Measurements from ENCODE around the gene FAM3C. TPM values are rescaled to one million over a fixed set of nuclear protein-coding genes. Genes with fewer than 3 reads are reported as not detected.
A peak's percentile ranks its signal among the peaks of the same experiment; 100 is the strongest.

FAM3C gene
- total and polyA plus RNA-seq, 5 experiments from 2014 or later: 8.9 to 20.6 (median 12.4) TPM

DNA sequence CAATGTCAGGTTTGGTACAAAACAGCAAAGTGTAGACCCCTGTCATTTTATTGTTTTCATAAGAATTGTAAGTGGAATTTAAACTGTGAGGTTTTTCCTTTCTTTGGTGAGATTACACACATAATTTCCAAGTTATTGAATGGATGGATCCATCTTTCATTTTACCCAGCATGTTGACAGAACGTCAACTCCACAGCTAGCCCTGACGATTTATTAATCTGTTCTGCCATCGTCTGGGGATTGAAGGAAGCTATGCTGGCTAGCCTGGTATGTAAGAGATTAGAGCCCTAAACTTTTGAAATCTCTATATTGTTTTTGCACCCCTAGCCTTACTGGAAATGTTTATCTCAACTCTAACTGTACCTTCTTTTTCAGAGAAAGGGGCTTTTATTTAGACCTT lies 58.7 kb downstream of the FAM3C start:
- POLR2A ChIA-PET: no interaction called here
- H3K36me3 Mint-ChIP-seq: peaks cover 0 to 6% (median 5%) of the 10 kb centered on the region in 3 donors

DNA sequence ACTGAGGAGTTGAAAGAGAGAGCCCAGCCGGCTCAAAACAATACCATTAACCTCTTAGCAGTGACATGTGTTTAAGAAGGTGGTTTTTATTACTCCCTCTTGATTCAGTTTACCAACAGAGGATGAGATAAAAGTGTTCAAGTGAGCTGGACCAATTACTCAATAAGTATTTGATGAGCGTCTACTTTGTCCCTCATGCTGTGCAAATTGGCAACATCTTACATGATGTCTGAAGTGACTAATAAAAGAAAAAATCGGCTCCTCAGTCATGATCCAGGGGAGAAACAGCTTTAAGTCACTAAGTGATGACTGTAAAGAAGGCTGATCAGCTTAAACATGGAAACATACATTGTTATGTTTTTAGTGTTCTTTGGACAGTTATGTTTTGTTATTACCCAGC lies 59.5 kb downstream of the FAM3C start:
- ATAC-seq (no peak), DNase-seq (no peak)
- Mint-ChIP-seq H3K27me3 (peaks cover 2 to 20% (median 10%) of the 10 kb centered on the region in 5 donors), H3K27ac (no peak overlapping the region), H3K9me3 (no peaks in the 10 kb centered on the region), H3K4me1 (peaks cover 0 to 4% (median 0%) of the 10 kb centered on the region in 4 donors), H3K36me3 (peaks cover 0 to 3% (median 3%) of the 10 kb centered on the region in 3 donors), H3K4me3 (no peak overlapping the region)
- POLR2A ChIA-PET: no interaction called here

More for the DNA sequence above, 58.7 kb downstream of the FAM3C start:
- Mint-ChIP-seq H3K27ac (no peak overlapping the region), H3K4me3 (no peak overlapping the region), H3K9me3 (no peaks in the 10 kb centered on the region), H3K27me3 (peaks cover 0 to 15% (median 7%) of the 10 kb centered on the region in 5 donors), H3K4me1 (peaks cover 0 to 4% (median 0%) of the 10 kb centered on the region in 4 donors)
- DNase-seq (no peak), ATAC-seq (no peak)

GRCh38 chr7:121334875-121335648 lies 61.0 kb downstream of the FAM3C start:
- Mint-ChIP-seq H3K27ac (no peak overlapping the region), H3K4me3 (no peak overlapping the region), H3K36me3 (peaks cover 0 to 3% (median 3%) of the 10 kb centered on the region in 3 donors), H3K27me3 (peaks cover 7 to 30% (median 20%) of the 10 kb centered on the region in 5 donors), H3K9me3 (no peaks in the 10 kb centered on the region), H3K4me1 (peaks cover 0 to 9% (median 2%) of the 10 kb centered on the region in 4 donors)
- POLR2A ChIA-PET: no interaction called here
- no peak for DNase-seq
- ATAC-seq: no peak

- no peak for DNase-seq
- Mint-ChIP-seq H3K27me3 (peaks cover 7 to 37% (median 27%) of the 10 kb centered on the region in 5 donors), H3K27ac (no peak overlapping the region), H3K9me3 (no peaks in the 10 kb centered on the region), H3K4me3 (no peak overlapping the region), H3K4me1 (peaks cover 0 to 13% (median 7%) of the 10 kb centered on the region in 4 donors), H3K36me3 (peaks cover 0 to 3% (median 3%) of the 10 kb centered on the region in 3 donors)
- ATAC-seq: no peak
- POLR2A ChIA-PET: no interaction called here
Measured at GRCh38 chr7:121334376-121334775, 61.7 kb downstream of the FAM3C start.

DNA sequence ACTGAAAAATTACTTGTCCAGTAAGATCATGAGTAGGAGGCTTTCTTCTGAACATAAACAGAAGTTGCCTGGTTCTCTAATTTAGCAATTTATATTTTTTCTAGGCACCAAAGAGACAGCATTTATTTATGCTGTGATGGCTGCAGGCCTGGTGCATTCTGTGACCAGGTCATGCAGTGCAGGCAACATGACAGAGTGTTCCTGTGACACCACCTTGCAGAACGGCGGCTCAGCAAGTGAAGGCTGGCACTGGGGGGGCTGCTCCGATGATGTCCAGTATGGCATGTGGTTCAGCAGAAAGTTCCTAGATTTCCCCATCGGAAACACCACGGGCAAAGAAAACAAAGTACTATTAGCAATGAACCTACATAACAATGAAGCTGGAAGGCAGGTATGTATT lies 64.5 kb downstream of the FAM3C start:
- Mint-ChIP-seq H3K27ac (no peak overlapping the region), H3K4me3 (peak overlapping the region in 1 of 10 donors; percentile 2), H3K27me3 (peaks cover 26 to 65% (median 53%) of the 10 kb centered on the region in 5 donors)

DNA sequence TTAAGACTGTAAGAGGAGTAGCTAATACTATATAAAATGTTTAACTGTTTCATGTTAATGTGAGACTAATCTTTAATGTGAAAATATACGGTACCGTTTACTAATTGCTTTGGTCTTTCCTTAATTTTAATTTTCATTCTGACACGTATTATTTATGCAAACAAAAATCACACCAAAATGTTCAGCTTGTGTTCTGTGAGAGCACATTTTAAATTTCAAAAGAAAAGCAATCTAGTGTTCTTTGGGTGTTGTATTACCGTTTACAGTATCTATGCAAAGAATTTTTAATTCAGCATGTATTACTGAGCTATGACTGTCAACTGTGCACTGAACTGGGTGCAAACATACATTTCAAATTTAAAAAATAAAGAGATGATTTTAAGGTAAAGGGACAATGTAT lies 65.1 kb downstream of the FAM3C start:
- Mint-ChIP-seq H3K4me1 (peaks cover 4 to 22% (median 16%) of the 10 kb centered on the region in 4 donors), H3K27me3 (peaks cover 29 to 70% (median 57%) of the 10 kb centered on the region in 5 donors), H3K4me3 (no peak overlapping the region), H3K36me3 (no peaks in the 10 kb centered on the region), H3K9me3 (no peaks in the 10 kb centered on the region), H3K27ac (no peak overlapping the region)
- POLR2A ChIA-PET: interaction anchor here (0.7 kb wide), 1 partner anchor 59 kb away, joined by 9 read pairs; no protein-coding TSS in a partner anchor
- DNase-seq: no peak
- ATAC-seq: no peak

More for the DNA sequence above, 64.5 kb downstream of the FAM3C start:
- no peaks in the 10 kb centered on the region for H3K36me3 Mint-ChIP-seq
- ATAC-seq (no peak), DNase-seq (no peak)
- H3K9me3 Mint-ChIP-seq: no peaks in the 10 kb centered on the region
- POLR2A ChIA-PET: no interaction called here
- H3K4me1 Mint-ChIP-seq: peaks cover 4 to 22% (median 16%) of the 10 kb centered on the region in 4 donors

GRCh38 chr7:121330053-121330833 lies 65.9 kb downstream of the FAM3C start:
- POLR2A ChIA-PET: interaction anchor here (0.7 kb wide), 1 partner anchor 60 kb away, joined by 9 read pairs; no protein-coding TSS in a partner anchor
- H3K4me3 Mint-ChIP-seq: peak overlapping the region in 9 of 10 donors; percentile 26 to 80 (median 46)
- ATAC-seq: no peak
- H3K36me3 Mint-ChIP-seq: no peaks in the 10 kb centered on the region
- no peaks in the 10 kb centered on the region for H3K9me3 Mint-ChIP-seq
- H3K4me1 Mint-ChIP-seq: peaks cover 4 to 22% (median 16%) of the 10 kb centered on the region in 4 donors
- H3K27ac Mint-ChIP-seq: peak overlapping the region in 1 of 10 donors; percentile 14
- H3K27me3 Mint-ChIP-seq: peaks cover 29 to 76% (median 58%) of the 10 kb centered on the region in 5 donors
- no peak for DNase-seq

DNA sequence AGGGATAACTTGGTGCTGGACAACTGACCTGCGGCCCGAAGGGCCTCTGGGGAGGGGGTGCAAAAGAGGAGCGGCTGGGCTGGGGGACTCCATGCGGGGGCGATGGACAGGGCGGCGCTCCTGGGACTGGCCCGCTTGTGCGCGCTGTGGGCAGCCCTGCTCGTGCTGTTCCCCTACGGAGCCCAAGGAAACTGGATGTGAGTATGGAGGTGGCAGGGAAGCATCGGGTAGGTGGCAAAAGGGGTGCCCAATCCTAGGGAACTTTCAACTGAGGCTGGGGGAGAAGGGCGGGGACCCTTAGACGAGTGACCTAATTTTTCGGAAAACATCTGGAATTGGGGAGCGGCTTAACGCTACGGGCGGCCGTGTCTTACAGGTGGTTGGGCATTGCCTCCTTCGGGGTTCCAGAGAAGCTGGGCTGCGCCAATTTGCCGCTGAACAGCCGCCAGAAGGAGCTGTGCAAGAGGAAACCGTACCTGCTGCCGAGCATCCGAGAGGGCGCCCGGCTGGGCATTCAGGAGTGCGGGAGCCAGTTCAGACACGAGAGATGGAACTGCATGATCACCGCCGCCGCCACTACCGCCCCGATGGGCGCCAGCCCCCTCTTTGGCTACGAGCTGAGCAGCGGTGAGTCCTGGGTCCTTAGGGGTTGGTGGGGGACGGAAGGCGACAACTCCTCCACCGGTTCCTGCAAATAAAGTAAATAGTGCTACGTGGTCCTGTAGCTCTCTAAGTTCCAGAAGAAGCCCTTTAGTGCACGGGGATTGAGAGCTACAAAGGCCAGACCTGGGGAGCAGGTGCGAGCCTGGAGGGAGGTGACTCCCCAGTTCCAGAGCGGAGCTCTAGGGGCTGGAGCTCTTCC lies 66.7 kb downstream of the FAM3C start:
- peak; percentile 23 to 39 for ATAC-seq
- peak overlapping the region in 1 of 10 donors; percentile 14 for H3K27ac Mint-ChIP-seq
- H3K27me3 Mint-ChIP-seq: peaks cover 28 to 73% (median 55%) of the 10 kb centered on the region in 5 donors
- DNase-seq: no peak
- H3K36me3 Mint-ChIP-seq: no peaks in the 10 kb centered on the region
- H3K4me1 Mint-ChIP-seq: peaks cover 4 to 22% (median 16%) of the 10 kb centered on the region in 4 donors
- H3K9me3 Mint-ChIP-seq: no peaks in the 10 kb centered on the region
- peak overlapping the region; percentile 4 to 80 (median 47) for H3K4me3 Mint-ChIP-seq
- POLR2A ChIA-PET: no interaction called here

DNA sequence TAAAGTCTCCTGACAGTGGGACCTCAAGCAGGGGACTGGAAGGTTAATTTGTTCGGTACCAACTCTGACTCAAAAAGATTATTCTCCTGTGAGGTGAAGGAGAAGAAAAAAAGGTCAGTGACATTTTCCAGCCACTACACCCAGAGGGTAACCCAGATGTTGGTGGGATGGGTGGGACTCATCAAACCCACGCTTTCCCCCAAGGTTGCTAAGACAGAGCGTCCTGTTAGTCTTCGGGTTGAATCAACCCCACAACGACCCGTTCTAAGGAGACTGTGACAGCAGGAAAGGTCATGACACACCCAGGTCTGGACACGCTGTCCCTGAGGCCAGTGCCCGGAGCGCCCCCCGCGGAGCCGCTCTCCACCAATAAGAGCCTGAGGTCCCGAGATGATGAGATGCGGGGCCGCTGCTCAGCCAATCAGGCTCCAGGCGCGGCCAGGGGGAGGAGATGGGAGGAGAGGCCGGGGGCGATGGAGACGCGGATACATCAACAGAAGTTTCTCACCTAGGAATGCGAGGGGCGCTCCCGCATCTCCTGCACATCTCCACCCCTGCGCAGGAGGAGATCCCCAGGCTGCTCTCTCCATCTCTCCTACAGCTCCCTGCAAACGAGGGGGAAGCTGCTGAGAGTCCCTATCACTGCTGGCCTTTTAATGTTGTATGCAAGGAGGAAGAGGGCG lies 67.5 kb downstream of the FAM3C start, which contains the start of gene WNT16:
Gene WNT16 (plus strand): TSS at position 493 of the 683 bp plus-strand sequence. CDS start 293 bp downstream, outside the sequence.
- peaks cover 28 to 74% (median 55%) of the 10 kb centered on the region in 5 donors for H3K27me3 Mint-ChIP-seq
- H3K36me3 Mint-ChIP-seq: no peaks in the 10 kb centered on the region
- H3K27ac Mint-ChIP-seq: peak within 1 kb of the TSS in 1 of 10 donors; percentile 14
- no peak for DNase-seq
- peaks cover 4 to 22% (median 16%) of the 10 kb centered on the region in 4 donors for H3K4me1 Mint-ChIP-seq
- POLR2A ChIA-PET: no interaction called here
- H3K4me3 Mint-ChIP-seq: peak within 1 kb of the TSS in 9 of 10 donors; percentile 26 to 80 (median 58)
- ATAC-seq: no peak
- no peaks in the 10 kb centered on the region for H3K9me3 Mint-ChIP-seq

DNA sequence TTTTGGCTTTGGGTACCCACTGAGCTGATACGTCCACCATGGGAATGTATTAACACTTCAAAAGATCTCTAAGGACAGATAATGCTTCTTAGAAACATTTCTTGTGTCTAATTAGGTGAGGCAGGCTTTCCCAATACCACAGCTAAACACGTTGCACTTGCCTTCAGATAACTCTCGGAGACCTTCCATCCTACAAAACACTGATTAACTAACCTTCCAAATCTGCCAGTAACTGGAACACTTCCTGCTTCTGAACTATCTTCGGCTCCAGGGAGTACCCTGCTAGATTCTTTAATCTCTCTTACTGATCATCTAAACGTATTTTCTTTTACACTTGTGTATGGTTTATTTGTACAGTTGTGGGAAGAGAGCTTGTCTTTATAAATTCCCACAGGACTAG lies 68.4 kb downstream of the FAM3C start:
- ATAC-seq (no peak), DNase-seq (no peak)
- peaks cover 4 to 22% (median 16%) of the 10 kb centered on the region in 4 donors for H3K4me1 Mint-ChIP-seq
- no peaks in the 10 kb centered on the region for H3K9me3 Mint-ChIP-seq
- H3K36me3 Mint-ChIP-seq: no peaks in the 10 kb centered on the region
- POLR2A ChIA-PET: no interaction called here
- H3K27ac Mint-ChIP-seq: no peak overlapping the region
- H3K4me3 Mint-ChIP-seq: no peak overlapping the region
- peaks cover 28 to 77% (median 58%) of the 10 kb centered on the region in 5 donors for H3K27me3 Mint-ChIP-seq

DNA sequence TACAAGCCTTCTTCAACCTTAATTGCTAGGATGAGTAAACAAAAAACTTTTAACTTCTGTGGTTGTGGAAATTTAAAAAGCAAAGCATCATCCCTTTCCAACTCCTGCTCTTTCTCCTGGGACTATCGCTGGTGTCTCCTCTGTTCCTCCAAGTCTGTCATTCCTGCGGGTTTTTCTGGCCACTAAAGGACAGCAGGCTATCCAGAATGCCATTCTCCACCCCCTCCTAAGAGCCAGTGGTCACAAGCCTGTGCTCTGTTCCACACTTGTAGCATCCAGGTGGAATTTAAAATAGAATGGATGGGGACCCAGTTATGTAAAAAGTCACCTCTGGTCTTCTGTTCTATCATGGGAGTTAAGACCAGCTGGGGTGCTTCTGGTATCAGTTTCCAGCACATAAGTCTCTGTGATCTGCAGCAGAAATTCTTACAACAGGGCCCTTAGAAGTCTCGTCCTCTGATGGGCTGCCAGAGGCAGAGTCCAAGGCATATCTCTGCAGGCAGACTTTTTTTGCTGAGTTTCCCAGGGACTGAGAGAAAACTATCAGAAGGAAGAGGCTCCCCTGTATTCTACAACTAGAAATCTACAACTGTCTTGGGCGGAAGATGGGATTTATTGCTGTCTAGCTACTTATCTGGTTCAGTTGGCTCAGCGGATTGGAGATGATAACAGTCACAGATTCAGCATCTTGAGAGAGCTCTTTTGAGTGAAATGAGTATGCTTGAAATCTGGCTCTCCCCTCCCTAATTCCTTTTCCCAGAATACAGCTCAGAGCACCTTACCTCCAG lies 72.4 kb downstream of the FAM3C start:
- no peak overlapping the region for H3K4me3 Mint-ChIP-seq
- no peak overlapping the region for H3K27ac Mint-ChIP-seq
- POLR2A ChIA-PET: no interaction called here
- peaks cover 25 to 57% (median 33%) of the 10 kb centered on the region in 5 donors for H3K27me3 Mint-ChIP-seq
- H3K36me3 Mint-ChIP-seq: no peaks in the 10 kb centered on the region
- peaks cover 0 to 4% (median 4%) of the 10 kb centered on the region in 4 donors for H3K4me1 Mint-ChIP-seq
- DNase-seq: no peak
- ATAC-seq: no peak
- no peaks in the 10 kb centered on the region for H3K9me3 Mint-ChIP-seq
